Measurements from ENCODE around the gene LKAAEAR1. TPM values are rescaled to one million over a fixed set of nuclear protein-coding genes. Genes with fewer than 3 reads are reported as not detected.
A peak's percentile ranks its signal among the peaks of the same experiment; 100 is the strongest.

Gene LKAAEAR1
- polyA plus RNA-seq, 2 of the 4 experiments (the other 2 are of a cell fraction), result 0.14 to 0.56 TPM

- no peak for TF ChIP-seq ESRRA (IDR thresholded peaks at IDR 0.05; ENCODE audit: borderline replicate concordance, low read length)
- no peak for TF ChIP-seq ZFP36 (IDR thresholded peaks at IDR 0.05; ENCODE audit: borderline replicate concordance, partially characterized antibody)
- TF ChIP-seq ZNF302 (CRISPR knock-in tag; IDR thresholded peaks at IDR 0.05), result no peak
These were observed 25.7 kb downstream of the LKAAEAR1 start (continued) for GRCh38 chr20:64058536-64058935.

GRCh38 chr20:64057628-64058498 is 26.3 kb downstream of the LKAAEAR1 start:
- ChIA-PET POLR2A (no interaction called here), CTCF (interaction anchor here (0.6 to 7.2 kb wide), 31 partner anchors 9 to 520 kb away, joined by 3 to 143 read pairs (median 5); partner anchors contain the start of genes C20orf204, LKAAEAR1, NPBWR2 and PRPF6)
- peak; percentile 64 to 82 for ATAC-seq
- FAIRE-seq, result no peak
- Histone ChIP-seq H3K4me1 (peaks cover 47% of the 10 kb centered on the region), H3K27ac (peak overlapping the region; percentile 9 to 75; a peak in 4 of 6 replicates), H3K4me2 (peak overlapping the region; percentile 25; the same call in 1 of the 3 replicates), H3K9me3 (no peaks in the 10 kb centered on the region), H3K4me3 (no peak overlapping the region)
- peak; percentile 69 to 90 for DNase-seq (ENCODE audit: low read depth in 1 of 2, low spot score in 1 of 2)
- WGBS (ENCODE audit: missing lambda C conversion rate), result 43% methylated on average over 26 of the region's 33 CpGs
- TF ChIP-seq RAD21 (conservative IDR thresholded peaks at IDR 0.05 in 1 of 2, IDR thresholded peaks at IDR 0.05 in 1 of 2) (peak; percentile 83 to 87), GATA3 (IDR thresholded peaks at IDR 0.05; ENCODE audit: borderline replicate concordance) (no peak), SMC3 (IDR thresholded peaks at IDR 0.05) (peak; percentile 60), CBX8 (IDR thresholded peaks at IDR 0.05) (no peak), RARB (CRISPR knock-in tag; IDR thresholded peaks at IDR 0.05) (no peak)
- TF ChIP-seq, protein P1, sequence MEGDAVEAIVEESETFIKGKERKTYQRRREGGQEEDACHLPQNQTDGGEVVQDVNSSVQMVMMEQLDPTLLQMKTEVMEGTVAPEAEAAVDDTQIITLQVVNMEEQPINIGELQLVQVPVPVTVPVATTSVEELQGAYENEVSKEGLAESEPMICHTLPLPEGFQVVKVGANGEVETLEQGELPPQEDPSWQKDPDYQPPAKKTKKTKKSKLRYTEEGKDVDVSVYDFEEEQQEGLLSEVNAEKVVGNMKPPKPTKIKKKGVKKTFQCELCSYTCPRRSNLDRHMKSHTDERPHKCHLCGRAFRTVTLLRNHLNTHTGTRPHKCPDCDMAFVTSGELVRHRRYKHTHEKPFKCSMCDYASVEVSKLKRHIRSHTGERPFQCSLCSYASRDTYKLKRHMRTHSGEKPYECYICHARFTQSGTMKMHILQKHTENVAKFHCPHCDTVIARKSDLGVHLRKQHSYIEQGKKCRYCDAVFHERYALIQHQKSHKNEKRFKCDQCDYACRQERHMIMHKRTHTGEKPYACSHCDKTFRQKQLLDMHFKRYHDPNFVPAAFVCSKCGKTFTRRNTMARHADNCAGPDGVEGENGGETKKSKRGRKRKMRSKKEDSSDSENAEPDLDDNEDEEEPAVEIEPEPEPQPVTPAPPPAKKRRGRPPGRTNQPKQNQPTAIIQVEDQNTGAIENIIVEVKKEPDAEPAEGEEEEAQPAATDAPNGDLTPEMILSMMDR (IDR thresholded peaks at IDR 0.05), result peak; percentile 74
- TF ChIP-seq, protein P2, sequence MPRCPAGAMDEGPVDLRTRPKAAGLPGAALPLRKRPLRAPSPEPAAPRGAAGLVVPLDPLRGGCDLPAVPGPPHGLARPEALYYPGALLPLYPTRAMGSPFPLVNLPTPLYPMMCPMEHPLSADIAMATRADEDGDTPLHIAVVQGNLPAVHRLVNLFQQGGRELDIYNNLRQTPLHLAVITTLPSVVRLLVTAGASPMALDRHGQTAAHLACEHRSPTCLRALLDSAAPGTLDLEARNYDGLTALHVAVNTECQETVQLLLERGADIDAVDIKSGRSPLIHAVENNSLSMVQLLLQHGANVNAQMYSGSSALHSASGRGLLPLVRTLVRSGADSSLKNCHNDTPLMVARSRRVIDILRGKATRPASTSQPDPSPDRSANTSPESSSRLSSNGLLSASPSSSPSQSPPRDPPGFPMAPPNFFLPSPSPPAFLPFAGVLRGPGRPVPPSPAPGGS (IDR thresholded peaks at IDR 0.05), result no peak

GRCh38 chr20:64056889-64057627 is 27.1 kb downstream of the LKAAEAR1 start:
- POLR2A ChIA-PET, result no interaction called here
- peaks cover 42% of the 10 kb centered on the region for H3K4me1 ChIP-seq
- H3K9me3 ChIP-seq, result no peaks in the 10 kb centered on the region
- CTCF ChIA-PET, result interaction anchor here (0.7 to 7.2 kb wide), 28 partner anchors 10 to 428 kb away, joined by 3 to 143 read pairs (median 4); partner anchors contain the start of genes C20orf204, LKAAEAR1, NPBWR2 and PRPF6
- FAIRE-seq (no peak), DNase-seq (ENCODE audit: low read depth in 1 of 2, low spot score in 1 of 2) (no peak), ATAC-seq (peak in 1 of 2 experiments; percentile 8; a peak in 3 of 6 replicates)
- peak overlapping the region in 1 of 2 experiments; percentile 75; a peak in 3 of 6 replicates for H3K27ac ChIP-seq
- TF ChIP-seq, protein P3, sequence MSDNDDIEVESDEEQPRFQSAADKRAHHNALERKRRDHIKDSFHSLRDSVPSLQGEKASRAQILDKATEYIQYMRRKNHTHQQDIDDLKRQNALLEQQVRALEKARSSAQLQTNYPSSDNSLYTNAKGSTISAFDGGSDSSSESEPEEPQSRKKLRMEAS (IDR thresholded peaks at IDR 0.05), result no peak
- WGBS (ENCODE audit: missing lambda C conversion rate), result 79% methylated on average over 29 of the region's 39 CpGs
- H3K4me3 ChIP-seq, result no peak overlapping the region
- no peak overlapping the region for H3K4me2 ChIP-seq

DNA sequence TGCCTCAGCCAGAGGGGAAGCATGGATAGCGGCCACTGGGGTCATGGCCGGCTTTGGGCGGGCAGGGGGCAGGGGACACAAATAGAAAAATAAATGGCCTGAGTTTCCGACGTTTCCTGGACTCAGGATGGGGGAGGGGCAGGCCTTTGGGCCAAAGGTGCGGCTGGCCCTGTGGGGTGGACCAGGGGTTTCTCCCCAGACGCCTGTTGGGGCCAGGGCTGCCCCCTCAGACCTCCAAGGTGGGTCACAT is 27.6 kb downstream of the LKAAEAR1 start:
- DNase-seq (ENCODE audit: low read depth in 1 of 2, low spot score in 1 of 2), result no peak
- Histone ChIP-seq H3K9me3 (no peaks in the 10 kb centered on the region), H3K4me2 (no peak overlapping the region), H3K27ac (peak overlapping the region in 1 of 2 experiments; percentile 75; a peak in 3 of 6 replicates), H3K4me1 (peaks cover 44% of the 10 kb centered on the region), H3K4me3 (no peak overlapping the region)
- ChIA-PET CTCF (interaction anchor here (1.3 to 7.2 kb wide), 6 partner anchors 13 to 81 kb away, joined by 4 to 143 read pairs (median 8); partner anchors contain the start of gene C20orf204), POLR2A (no interaction called here)
- no peak for FAIRE-seq
- WGBS (ENCODE audit: missing lambda C conversion rate), result 67% methylated on average over 4 of the region's 7 CpGs
- no peak for ATAC-seq
- TF ChIP-seq BHLHE40 (IDR thresholded peaks at IDR 0.05; ENCODE audit: low read depth, low read length), result no peak
- TF ChIP-seq CBX8 (IDR thresholded peaks at IDR 0.05), result no peak
- no peak for TF ChIP-seq ZSCAN20 (CRISPR knock-in tag; IDR thresholded peaks at IDR 0.05)
- no peak for TF ChIP-seq RFX5 (IDR thresholded peaks at IDR 0.05)
- TF ChIP-seq, protein P1 (IDR thresholded peaks at IDR 0.05), result no peak
- TF ChIP-seq ZNF302 (CRISPR knock-in tag; IDR thresholded peaks at IDR 0.05), result no peak
- no peak for TF ChIP-seq FOXS1 (CRISPR knock-in tag; IDR thresholded peaks at IDR 0.05)
- no peak for TF ChIP-seq TFCP2L1 (CRISPR knock-in tag; IDR thresholded peaks at IDR 0.05)
- no peak for TF ChIP-seq MAZ (IDR thresholded peaks at IDR 0.05; ENCODE audit: borderline replicate concordance, low read depth, low read length)
- TF ChIP-seq SMC3 (IDR thresholded peaks at IDR 0.05), result no peak
- no peak for TF ChIP-seq HMGXB4 (CRISPR knock-in tag; IDR thresholded peaks at IDR 0.05; ENCODE audit: borderline replicate concordance)
- no peak for TF ChIP-seq CEBPB (IDR thresholded peaks at IDR 0.05)
- TF ChIP-seq, protein P3 (IDR thresholded peaks at IDR 0.05), result no peak
- TF ChIP-seq ZFP36 (IDR thresholded peaks at IDR 0.05; ENCODE audit: borderline replicate concordance, partially characterized antibody), result no peak

Data from A549 (cell line).